Myometrial cell (primary cell): ENCODE results near the gene GALNT4. TPM values are rescaled to one million over a fixed set of nuclear protein-coding genes. Genes with fewer than 3 reads are reported as not detected.

Experiments
- total RNA-seq: library from RNA; depleted of rRNA; stranded (reverse); fragments of >200 nt; gene quantifications from 2 replicates; pipeline ENCODE4 v1.2.3, GENCODE V29; 2015

The GALNT4 gene
- total RNA-seq, result 10.4 and 13.1 TPM in 2 replicates

DNA sequence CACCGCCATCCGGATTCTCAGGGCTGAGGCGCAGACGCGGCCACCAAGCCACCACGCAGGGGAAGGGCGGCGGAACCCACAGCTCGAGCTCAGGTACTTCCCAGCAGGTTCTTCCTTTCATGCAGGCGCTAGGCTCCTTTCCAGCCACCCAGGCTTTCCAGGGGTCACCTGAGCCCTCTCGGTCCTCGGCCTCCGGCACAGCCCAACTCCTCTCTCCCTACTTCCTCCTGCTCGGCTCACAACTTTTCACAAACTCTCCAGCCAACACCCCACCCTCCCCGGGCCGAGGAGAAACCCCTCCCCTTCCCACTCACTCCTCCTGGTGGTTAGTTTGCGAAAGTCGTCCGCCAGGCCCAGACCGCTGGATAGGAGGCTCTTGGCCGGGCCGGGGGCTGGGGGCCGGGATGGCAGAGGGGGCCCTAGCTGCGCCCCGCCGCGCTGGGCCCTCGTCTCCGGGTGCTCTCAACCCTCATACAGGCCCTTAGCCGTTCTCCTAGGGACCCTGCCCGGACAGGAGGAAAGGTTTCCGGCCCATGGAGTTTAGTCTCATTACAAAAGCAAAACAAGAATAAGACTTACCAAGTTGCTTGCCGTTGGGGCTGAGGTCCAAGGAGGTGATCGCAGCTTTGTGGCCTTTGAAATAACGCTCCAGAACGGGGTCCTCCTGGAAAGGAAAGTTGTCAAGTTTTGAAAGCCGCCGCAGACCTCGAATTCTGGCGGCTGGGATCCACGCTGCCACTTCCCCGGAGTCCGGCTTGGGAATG, at the start of gene GALNT4:
TSS of gene GALNT4 (minus strand) at position 256 of the 764 bp plus-strand sequence. CDS start at position 9, 247 bp downstream.

DNA sequence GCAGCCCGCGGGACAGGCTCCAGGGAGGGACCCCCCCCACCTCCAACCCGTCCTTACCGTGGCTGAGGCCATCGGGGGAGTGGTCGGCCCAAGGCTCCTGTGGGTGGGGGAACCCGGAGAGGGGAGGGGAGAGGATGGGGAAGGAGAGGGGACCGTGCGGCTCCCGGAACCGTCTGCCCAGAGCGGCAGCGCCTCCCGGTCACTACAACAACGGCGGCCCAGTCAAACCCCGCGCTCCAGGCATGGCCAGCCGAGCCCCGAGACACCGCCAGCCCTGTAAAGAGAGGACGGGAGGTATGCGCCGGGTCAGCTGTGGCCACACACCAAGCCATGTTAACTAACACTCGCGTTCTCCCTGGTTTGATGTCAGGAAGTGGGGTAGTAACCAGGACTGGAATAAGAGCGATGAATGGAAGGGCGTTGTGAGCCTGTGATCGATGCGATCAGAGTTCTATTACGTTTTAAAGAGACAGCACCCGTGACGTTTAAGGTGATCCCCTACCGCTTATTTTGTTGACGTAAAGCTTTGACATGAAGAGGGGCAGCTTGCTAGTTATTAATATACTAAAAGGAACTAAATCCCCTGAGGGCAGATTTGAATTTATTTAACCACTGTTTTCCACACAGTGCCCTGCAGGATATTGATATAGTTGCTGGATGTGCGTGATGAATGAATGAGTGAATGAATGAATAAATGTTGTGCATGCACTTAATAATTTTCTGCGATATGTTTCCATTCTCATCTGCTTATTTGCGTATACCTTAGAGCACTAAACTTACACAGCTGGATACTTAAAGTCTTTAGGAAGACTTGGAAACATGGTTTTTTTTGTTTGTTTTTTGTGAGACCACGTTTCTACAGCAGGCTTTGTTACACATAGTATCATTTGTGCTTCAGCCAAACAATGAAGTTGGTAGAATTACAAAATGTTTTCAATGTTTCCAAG, 1.5 kb upstream of the GALNT4 start, which contains the start of gene POC1B:
TSS of gene POC1B (minus strand) at position 224 of the 947 bp plus-strand sequence. CDS start at position 72, 152 bp downstream.

Other genes with a start within 250 kb of the GALNT4 start
- 45.7 and 66.0 TPM in 2 replicates for gene DUSP6, start 172.3 kb downstream of the GALNT4 start, total RNA-seq
- 9.7 and 11.8 TPM in 2 replicates for gene POC1B, start 1.3 kb upstream of the GALNT4 start, total RNA-seq
- gene ATP2B1, start 184.0 kb upstream of the GALNT4 start, total RNA-seq, result 92.5 and 110 TPM in 2 replicates